Measurements from ENCODE around the gene GPX2. TPM values are rescaled to one million over a fixed set of nuclear protein-coding genes. Genes with fewer than 3 reads are reported as not detected.

The GPX2 gene
- total and polyA plus RNA-seq, 2 experiments from 2014 or later, result 0.78 to 2.2 TPM

DNA sequence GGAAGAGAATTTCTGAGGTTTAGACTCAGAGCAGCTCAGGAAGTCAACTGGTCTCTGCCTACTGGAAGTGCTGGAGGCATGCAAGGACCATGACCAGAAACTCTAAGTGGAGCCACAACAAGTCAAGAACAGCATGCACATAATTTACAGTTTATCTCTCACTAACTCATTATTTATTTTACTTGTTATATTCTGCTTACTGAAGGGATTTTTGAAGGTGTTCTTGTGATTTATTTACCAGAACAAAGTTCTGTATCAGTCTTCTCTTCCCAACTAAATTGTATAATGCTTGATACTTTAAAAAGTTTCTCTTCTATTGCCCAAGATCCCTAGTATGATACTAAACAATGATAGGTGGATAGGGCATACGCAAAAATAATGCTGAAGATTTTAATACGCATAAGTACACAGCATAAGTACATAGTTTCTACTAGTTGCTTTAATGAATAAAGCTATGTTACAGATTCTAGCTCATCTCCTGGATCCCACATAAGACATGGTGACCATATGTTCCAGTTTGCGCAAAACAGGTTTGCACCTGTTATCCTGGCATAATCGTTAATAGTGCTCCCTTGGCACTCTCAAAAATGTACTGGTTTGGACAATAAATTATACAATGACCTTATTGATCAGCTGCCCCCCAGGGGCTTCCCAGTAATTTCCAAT, 51.2 kb downstream of the GPX2 start:
- no peaks in the 10 kb centered on the region for H3K79me2 ChIP-seq (replicated peaks; ENCODE audit: insufficient read depth)
- no peak overlapping the region for H3K27ac Mint-ChIP-seq
- H3K36me3 ChIP-seq (ENCODE audit: insufficient read depth), result no peaks in the 10 kb centered on the region
- no peaks in the 10 kb centered on the region for H3K9me3 Mint-ChIP-seq
- peaks cover 2% of the 10 kb centered on the region for H3K27me3 Mint-ChIP-seq (ENCODE audit: insufficient read depth, low read depth, poor library complexity)
- H4K20me1 ChIP-seq (replicated peaks; ENCODE audit: insufficient read depth), result no peaks in the 10 kb centered on the region
- H3K4me2 ChIP-seq, result no peak overlapping the region
- H3K27ac ChIP-seq (ENCODE audit: low read depth), result no peak overlapping the region
- H3K4me1 Mint-ChIP-seq, result no peaks in the 10 kb centered on the region
- H2AFZ ChIP-seq, result no peak overlapping the region
- TF ChIP-seq POLR2AphosphoS5 (IDR thresholded peaks at IDR 0.05; ENCODE audit: low read depth) (no peak), NANOG (IDR thresholded peaks at IDR 0.05; ENCODE audit: borderline replicate concordance) (no peak), JUNB (IDR thresholded peaks at IDR 0.05; ENCODE audit: unreplicated experiment) (no peak), STAT1 (IDR thresholded peaks at IDR 0.05; ENCODE audit: unreplicated experiment) (no peak), EZH2 (IDR thresholded peaks at IDR 0.05; ENCODE audit: low read depth, unreplicated experiment) (no peak), EZH2phosphoT487 (IDR thresholded peaks at IDR 0.05; ENCODE audit: unreplicated experiment) (no peak)
- TF ChIP-seq, protein P1, sequence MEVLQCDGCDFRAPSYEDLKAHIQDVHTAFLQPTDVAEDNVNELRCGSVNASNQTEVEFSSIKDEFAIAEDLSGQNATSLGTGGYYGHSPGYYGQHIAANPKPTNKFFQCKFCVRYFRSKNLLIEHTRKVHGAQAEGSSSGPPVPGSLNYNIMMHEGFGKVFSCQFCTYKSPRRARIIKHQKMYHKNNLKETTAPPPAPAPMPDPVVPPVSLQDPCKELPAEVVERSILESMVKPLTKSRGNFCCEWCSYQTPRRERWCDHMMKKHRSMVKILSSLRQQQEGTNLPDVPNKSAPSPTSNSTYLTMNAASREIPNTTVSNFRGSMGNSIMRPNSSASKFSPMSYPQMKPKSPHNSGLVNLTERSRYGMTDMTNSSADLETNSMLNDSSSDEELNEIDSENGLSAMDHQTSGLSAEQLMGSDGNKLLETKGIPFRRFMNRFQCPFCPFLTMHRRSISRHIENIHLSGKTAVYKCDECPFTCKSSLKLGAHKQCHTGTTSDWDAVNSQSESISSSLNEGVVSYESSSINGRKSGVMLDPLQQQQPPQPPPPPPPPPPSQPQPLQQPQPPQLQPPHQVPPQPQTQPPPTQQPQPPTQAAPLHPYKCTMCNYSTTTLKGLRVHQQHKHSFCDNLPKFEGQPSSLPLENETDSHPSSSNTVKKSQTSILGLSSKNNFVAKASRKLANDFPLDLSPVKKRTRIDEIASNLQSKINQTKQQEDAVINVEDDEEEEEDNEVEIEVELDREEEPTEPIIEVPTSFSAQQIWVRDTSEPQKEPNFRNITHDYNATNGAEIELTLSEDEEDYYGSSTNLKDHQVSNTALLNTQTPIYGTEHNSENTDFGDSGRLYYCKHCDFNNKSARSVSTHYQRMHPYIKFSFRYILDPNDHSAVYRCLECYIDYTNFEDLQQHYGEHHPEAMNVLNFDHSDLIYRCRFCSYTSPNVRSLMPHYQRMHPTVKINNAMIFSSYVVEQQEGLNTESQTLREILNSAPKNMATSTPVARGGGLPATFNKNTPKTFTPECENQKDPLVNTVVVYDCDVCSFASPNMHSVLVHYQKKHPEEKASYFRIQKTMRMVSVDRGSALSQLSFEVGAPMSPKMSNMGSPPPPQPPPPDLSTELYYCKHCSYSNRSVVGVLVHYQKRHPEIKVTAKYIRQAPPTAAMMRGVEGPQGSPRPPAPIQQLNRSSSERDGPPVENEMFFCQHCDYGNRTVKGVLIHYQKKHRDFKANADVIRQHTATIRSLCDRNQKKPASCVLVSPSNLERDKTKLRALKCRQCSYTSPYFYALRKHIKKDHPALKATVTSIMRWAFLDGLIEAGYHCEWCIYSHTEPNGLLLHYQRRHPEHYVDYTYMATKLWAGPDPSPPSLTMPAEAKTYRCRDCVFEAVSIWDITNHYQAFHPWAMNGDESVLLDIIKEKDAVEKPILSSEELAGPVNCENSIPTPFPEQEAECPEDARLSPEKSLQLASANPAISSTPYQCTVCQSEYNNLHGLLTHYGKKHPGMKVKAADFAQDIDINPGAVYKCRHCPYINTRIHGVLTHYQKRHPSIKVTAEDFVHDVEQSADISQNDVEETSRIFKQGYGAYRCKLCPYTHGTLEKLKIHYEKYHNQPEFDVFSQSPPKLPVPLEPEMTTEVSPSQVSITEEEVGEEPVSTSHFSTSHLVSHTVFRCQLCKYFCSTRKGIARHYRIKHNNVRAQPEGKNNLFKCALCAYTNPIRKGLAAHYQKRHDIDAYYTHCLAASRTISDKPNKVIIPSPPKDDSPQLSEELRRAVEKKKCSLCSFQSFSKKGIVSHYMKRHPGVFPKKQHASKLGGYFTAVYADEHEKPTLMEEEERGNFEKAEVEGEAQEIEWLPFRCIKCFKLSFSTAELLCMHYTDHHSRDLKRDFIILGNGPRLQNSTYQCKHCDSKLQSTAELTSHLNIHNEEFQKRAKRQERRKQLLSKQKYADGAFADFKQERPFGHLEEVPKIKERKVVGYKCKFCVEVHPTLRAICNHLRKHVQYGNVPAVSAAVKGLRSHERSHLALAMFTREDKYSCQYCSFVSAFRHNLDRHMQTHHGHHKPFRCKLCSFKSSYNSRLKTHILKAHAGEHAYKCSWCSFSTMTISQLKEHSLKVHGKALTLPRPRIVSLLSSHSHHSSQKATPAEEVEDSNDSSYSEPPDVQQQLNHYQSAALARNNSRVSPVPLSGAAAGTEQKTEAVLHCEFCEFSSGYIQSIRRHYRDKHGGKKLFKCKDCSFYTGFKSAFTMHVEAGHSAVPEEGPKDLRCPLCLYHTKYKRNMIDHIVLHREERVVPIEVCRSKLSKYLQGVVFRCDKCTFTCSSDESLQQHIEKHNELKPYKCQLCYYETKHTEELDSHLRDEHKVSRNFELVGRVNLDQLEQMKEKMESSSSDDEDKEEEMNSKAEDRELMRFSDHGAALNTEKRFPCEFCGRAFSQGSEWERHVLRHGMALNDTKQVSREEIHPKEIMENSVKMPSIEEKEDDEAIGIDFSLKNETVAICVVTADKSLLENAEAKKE (CRISPR knock-in tag; IDR thresholded peaks at IDR 0.05), result no peak
- H3K4me1 ChIP-seq (ENCODE audit: insufficient read depth), result no peaks in the 10 kb centered on the region
- no peak overlapping the region for H3K4me3 Mint-ChIP-seq
- no peaks in the 10 kb centered on the region for H3K36me3 Mint-ChIP-seq (ENCODE audit: low read depth)
- no peaks in the 10 kb centered on the region for H3F3A ChIP-seq (replicated peaks; ENCODE audit: low read depth)
- H3K27me3 ChIP-seq (ENCODE audit: insufficient read depth), result no peaks in the 10 kb centered on the region
- no peak for DNase-seq (ENCODE audit: low spot score)
- no peaks in the 10 kb centered on the region for H3K9me2 ChIP-seq (ENCODE audit: insufficient read depth)
- ATAC-seq, result no peak
- H3K4me3 ChIP-seq, result no peak overlapping the region

Measured in GM23338 (cell line).